Keratinocyte (primary cell): Measurements from ENCODE around the gene C6orf62.

Experiments
- CTCF ChIP-seq, 3 experiments: IDR thresholded peaks in 1 of 3; conservative IDR thresholded peaks in 1 of 3; optimal IDR thresholded peaks in 1 of 3; 2 replicates in 2 of 3; 3 replicates in 1 of 3; pipeline versions ENCODE3 to v1.5.1; 2011; ENCODE audit warnings: low read length in 3 of 3, mild to moderate bottlenecking in 3 of 3, moderate library complexity in 2 of 3, control low read depth in 1 of 3, inconsistent platforms in 1 of 3; ENCODE audit not compliant: insufficient read depth in 2 of 3; ENCODE audit errors: extremely low read depth in 1 of 3
- EZH2 ChIP-seq: IDR thresholded peaks from one replicate; pipeline ENCODE4 v1.6.1; 2012; ENCODE audit warnings: inconsistent platforms, mild to moderate bottlenecking, low read length, moderate library complexity

DNA sequence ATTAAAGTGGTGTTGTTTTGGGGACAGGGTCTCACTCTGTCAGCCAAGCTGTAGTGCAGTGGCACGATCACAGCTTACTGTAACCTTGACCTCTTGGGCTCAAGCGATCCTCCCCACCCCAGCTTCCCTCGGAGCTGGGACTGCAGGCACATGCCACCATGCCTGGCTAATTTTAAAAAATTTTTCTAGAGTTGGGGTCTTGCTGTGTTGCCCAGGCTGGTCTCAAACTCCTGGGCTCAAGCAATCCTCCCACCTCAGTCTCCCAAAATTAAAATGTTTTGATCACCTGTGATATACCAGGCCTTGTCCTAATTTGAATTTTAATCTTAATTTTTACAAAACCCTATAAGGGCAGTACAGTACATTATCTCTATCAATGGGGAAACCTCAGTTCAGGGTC, 26.5 kb downstream of the C6orf62 start:
- no peak for TF ChIP-seq CTCF (optimal IDR thresholded peaks at IDR 0.05 in 1 of 3, IDR thresholded peaks at IDR 0.05 in 1 of 3, conservative IDR thresholded peaks at IDR 0.05 in 1 of 3; ENCODE audit: extremely low read depth in 1 of 3, insufficient read depth in 2 of 3, low read length in 3 of 3)
- TF ChIP-seq EZH2, result no peak
